H7 (cell line): ENCODE measurements around the gene PRRT3. TPM values are rescaled to one million over a fixed set of nuclear protein-coding genes. Genes with fewer than 3 reads are reported as not detected.
A peak's percentile ranks its signal among the peaks of the same experiment; 100 is the strongest.
"Not testable (repeated sequence)": the region's sequence is repeated elsewhere in the genome, so short reads cannot be mapped to it uniquely, and the experiment has no call there.

Experiments
- DNase-seq: peaks from one replicate; pipeline ENCODE4 v3.0.0; 2012
- H3K27me3 ChIP-seq: 2 replicates; pipeline ENCODE4 v1.6.0; 2011; ENCODE audit warnings: mild to moderate bottlenecking, low read length; ENCODE audit not compliant: control insufficient read depth, insufficient read depth
- H3K36me3 ChIP-seq: replicated peaks from 2 replicates; pipeline ENCODE4 v1.5.1; 2011; ENCODE audit warnings: low read length; ENCODE audit not compliant: control insufficient read depth, insufficient read depth
- H3K4me3 ChIP-seq: 2 replicates; pipeline ENCODE4 v1.5.1; 2011; ENCODE audit warnings: low read depth, mild to moderate bottlenecking, control low read depth, low read length, moderate library complexity; ENCODE audit not compliant: insufficient read depth
- total RNA-seq: library from RNA; depleted of rRNA; stranded (reverse); fragments of >200 nt; shearing (Covaris generic); gene quantifications from 2 replicates; pipeline ENCODE4 v1.2.3, GENCODE V29; 2014; rRNA removed

The PRRT3 gene
- total RNA-seq, 1 experiment from 2014 or later: 5.3 TPM

- Histone ChIP-seq H3K4me3 (no peak overlapping the region), H3K27me3 (no peaks in the 10 kb centered on the region), H3K36me3 (no peaks in the 10 kb centered on the region; the same call in 1 of the 2 replicates)
- no peak for DNase-seq
These were observed 49.0 kb downstream of the PRRT3 start for GRCh38 chr3:9903238-9903624.

- Histone ChIP-seq H3K27me3 (no peaks in the 10 kb centered on the region), H3K36me3 (no peaks in the 10 kb centered on the region; the same call in 1 of the 2 replicates), H3K4me3 (no peak within 1 kb of the TSS)
- DNase-seq: peak; percentile 82
These were observed 49.6 kb downstream of the PRRT3 start, which contains the start of gene IL17RE for GRCh38 chr3:9902372-9903237. Gene IL17RE (plus strand): TSS chr3:9902848. CDS start chr3:9902933, 85 bp downstream.

DNA sequence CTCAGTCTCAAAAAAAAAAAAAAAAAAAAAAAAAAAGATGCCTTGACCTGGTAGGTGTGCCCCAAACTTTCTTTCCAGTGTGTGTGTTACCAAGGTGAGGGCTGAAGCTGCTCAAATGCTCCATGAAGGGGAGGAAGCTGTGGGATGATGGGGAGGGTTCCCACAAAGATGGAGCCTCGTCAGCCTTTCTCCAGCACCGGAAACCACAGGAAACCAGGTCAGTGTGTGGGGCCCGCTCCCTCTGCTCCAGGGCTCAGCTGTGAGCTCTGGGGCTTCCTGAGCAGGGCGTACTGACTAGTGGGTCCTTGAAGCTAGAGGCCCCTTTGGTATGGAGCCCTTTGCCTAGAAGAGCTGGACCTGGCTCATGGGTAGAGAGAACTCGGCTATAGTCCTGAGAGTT lies 50.2 kb downstream of the PRRT3 start:
- Histone ChIP-seq H3K27me3 (no peaks in the 10 kb centered on the region), H3K4me3 (no peak overlapping the region), H3K36me3 (no peaks in the 10 kb centered on the region; the same call in 1 of the 2 replicates)
- DNase-seq: no peak

DNA sequence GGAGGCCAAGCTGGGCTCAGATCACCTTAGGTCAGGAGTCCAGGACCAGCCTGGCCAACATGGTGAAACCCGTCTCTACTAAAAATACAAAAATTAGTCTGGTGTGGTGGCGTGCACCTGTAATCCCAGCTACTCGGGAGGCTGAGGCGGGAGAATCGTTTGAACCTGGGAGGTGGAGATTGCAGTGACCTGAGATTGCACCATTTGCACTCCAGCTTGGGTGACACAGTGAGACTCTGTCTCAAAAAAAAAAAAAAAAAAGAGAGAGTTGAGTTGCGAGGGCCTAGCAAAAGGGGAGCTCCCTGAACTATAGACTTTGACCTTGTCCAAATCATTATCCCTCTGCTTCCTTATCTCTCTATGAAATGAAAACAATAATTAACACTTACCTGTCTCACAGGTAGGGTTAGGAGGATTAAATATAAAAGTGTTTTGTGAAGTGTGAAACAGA lies 51.2 kb downstream of the PRRT3 start:
- not testable (repeated sequence) for DNase-seq, H3K4me3 ChIP-seq, H3K36me3 ChIP-seq, H3K27me3 ChIP-seq

DNA sequence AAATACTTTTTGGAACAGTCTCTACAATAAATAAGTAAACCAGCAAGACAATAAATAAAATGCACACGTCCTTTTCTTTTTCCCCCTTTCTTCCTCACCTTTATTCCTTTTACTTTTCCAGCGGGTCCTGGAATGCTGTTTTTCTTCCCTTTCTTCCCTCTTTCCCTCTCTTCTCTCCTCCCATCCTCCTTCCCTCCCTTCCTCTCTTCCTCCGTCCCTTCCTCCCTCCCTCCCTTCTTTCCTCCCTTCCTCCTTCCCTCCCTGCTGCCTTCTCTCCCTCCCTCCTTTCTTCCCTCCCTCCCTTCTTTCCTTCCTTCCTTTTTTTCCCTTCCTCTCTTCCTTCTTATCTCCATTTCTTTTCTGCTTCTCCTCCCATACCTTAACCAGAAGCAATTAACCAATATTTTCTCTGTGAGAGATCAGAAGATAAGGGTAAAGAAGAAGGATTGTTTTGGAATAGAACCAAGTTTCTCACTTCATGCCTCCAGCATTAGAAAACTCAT lies 52.9 kb downstream of the PRRT3 start:
- no peaks in the 10 kb centered on the region for H3K27me3 ChIP-seq
- H3K36me3 ChIP-seq: no peaks in the 10 kb centered on the region
- no peak for DNase-seq
- no peak overlapping the region for H3K4me3 ChIP-seq

- DNase-seq: no peak
- no peaks in the 10 kb centered on the region for H3K36me3 ChIP-seq
- H3K4me3 ChIP-seq: no peak overlapping the region
- H3K27me3 ChIP-seq: no peaks in the 10 kb centered on the region
These were observed 53.6 kb downstream of the PRRT3 start for GRCh38 chr3:9898467-9899241.

DNA sequence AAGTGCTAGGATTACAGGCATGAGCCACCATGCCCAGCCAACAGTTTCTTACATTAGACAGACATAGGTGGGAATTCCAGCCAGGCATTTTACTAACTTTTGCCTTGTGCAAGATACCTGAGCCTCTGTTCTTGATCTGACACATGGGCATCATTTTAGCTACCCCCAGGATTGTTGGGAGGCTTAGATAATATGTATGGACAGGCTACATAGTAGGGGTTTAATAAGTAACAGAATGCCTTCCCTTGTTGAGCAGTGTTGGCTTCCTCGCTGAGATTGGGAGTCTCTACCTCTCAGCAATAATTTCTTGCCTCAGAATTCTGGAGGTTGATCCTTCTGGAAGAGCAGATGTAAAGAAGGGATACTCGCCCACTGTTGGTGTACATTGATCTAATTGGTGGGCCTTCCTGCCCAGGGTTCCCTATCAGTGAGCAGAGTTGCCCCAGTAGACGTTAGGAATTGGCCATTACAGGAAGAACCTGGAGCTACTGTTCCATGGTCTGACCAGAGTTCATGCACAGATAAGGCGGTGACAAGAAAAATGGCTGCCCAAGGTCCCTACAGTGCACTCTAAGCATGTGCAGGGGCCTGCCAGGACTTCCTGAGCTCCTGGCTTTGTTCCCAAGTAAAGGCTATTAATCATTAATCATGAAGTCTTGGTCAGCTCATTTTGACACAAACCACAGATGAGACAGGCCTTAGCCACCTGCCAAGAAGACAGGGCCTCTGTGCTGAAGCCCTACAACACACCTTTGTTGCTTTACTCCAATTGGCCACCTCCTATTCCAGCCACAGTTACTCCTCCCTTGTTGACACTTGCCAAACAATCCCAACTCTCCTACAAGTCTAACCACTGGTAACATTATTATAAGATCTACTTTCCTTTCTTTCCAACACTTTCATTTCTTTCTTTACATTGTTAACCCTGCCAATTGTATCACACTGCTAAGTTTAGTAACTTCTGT lies 54.5 kb downstream of the PRRT3 start:
- no peaks in the 10 kb centered on the region for H3K27me3 ChIP-seq
- no peak overlapping the region for H3K4me3 ChIP-seq
- DNase-seq: no peak
- H3K36me3 ChIP-seq: peaks cover 6% of the 10 kb centered on the region

GRCh38 chr3:9896755-9897407 lies 55.3 kb downstream of the PRRT3 start:
- H3K36me3 ChIP-seq, DNase-seq: not testable (repeated sequence)

DNA sequence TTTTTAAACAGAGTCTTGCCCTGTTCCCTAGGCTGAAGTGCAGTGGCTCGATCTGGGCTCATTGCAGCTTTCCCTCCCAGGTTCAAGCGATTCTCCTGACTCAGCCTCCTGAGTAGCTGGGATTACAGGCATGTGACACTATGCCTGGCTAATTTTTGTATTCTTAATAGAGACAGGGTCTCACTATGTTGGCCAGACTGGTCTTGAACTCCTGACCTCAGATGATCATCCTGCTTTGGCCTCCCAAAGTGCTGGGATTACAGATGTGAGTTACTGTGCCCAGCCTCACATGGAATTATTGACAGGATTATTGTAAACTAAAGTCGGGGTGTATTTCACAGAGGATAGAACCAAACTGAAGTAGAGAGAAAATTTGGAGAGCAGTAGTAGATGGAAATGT lies 56.5 kb downstream of the PRRT3 start:
- not testable (repeated sequence) for DNase-seq, H3K4me3 ChIP-seq, H3K36me3 ChIP-seq, H3K27me3 ChIP-seq

More at GRCh38 chr3:9896755-9897407, 55.3 kb downstream of the PRRT3 start:
- H3K4me3 ChIP-seq, H3K27me3 ChIP-seq: not testable (repeated sequence)

Other genes with a start within 250 kb of the PRRT3 start
- 0.18 and 0.38 TPM in 2 replicates for gene CPNE9, start 248.6 kb downstream of the PRRT3 start, total RNA-seq
- 21.1 and 24.0 TPM in 2 replicates for gene BRPF1, start 220.7 kb downstream of the PRRT3 start, total RNA-seq
- 17.7 and 29.3 TPM in 2 replicates for gene OGG1, start 202.5 kb downstream of the PRRT3 start, total RNA-seq
- 5.1 and 10.7 TPM in 2 replicates for gene CAMK1, start 182.5 kb downstream of the PRRT3 start, total RNA-seq
- 76.0 and 79.6 TPM in 2 replicates for gene TADA3, start 159.9 kb downstream of the PRRT3 start, total RNA-seq
- gene ARPC4, start 159.3 kb downstream of the PRRT3 start, total RNA-seq: 207 and 239 TPM in 2 replicates
- gene TTLL3, start 142.1 kb downstream of the PRRT3 start, total RNA-seq: 3.7 and 7.4 TPM in 2 replicates
- 117 and 131 TPM in 2 replicates for gene RPUSD3, start 108.4 kb downstream of the PRRT3 start, total RNA-seq
- gene CIDEC, start 72.2 kb downstream of the PRRT3 start, total RNA-seq: not detected in 2 replicates
- 15.0 and 15.1 TPM in 2 replicates for gene JAGN1, start 61.8 kb downstream of the PRRT3 start, total RNA-seq
- 1.5 and 1.9 TPM in 2 replicates for gene IL17RE, start 49.6 kb downstream of the PRRT3 start, total RNA-seq
- 11.6 and 15.3 TPM in 2 replicates for gene IL17RC, start 35.3 kb downstream of the PRRT3 start, total RNA-seq
- gene CRELD1, start 18.6 kb downstream of the PRRT3 start, total RNA-seq: 22.2 and 30.2 TPM in 2 replicates
- gene EMC3, start 34.4 kb upstream of the PRRT3 start, total RNA-seq: 21.8 and 45.2 TPM in 2 replicates
- 67.7 and 77.5 TPM in 2 replicates for gene FANCD2, start 74.0 kb upstream of the PRRT3 start, total RNA-seq
- gene FANCD2OS, start 155.8 kb upstream of the PRRT3 start, total RNA-seq: not detected in 2 replicates
- 88.1 and 93.3 TPM in 2 replicates for gene BRK1, start 163.3 kb upstream of the PRRT3 start, total RNA-seq
- 25.5 and 26.5 TPM in 2 replicates for gene VHL, start 189.4 kb upstream of the PRRT3 start, total RNA-seq
- 0.83 and 1.9 TPM in 2 replicates for gene IRAK2, start 212.5 kb upstream of the PRRT3 start, total RNA-seq